ENCODE measurements around the gene SWI5. TPM values are rescaled to one million over a fixed set of nuclear protein-coding genes. Genes with fewer than 3 reads are reported as not detected.

SWI5 gene
- total RNA-seq, 4 donors from 2014 or later, result 15.2 to 28.2 (median 17.5) TPM

- intact Hi-C loops (cut with DNase I), result no loop called here
Measured at GRCh38 chr9:128280084-128280622, 4.1 kb downstream of the SWI5 start.

DNA sequence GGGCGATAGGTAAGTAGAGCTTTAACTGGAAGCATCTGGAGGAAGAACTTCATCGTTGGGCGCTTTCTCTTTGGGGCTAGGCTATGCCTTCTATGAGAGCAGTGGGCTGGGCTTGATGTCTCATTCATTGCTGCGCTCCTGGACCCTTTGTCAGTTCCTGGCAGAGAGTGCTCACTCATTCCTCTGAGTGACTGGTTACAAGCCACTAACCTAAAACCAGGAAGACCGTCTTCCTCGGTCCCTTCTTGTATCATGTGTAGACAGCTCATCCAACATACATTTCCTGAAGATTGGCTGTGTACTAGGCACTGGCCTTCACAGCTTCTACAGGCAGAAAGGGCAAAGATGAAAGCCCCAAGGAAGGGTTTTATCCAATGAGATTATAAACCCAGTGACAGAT lies 6.4 kb downstream of the SWI5 start:
- WGBS, 2 donors, result 88 to 93% methylated on average over 6 of the region's 6 CpGs
- intact Hi-C loops (cut with DNase I), result no loop called here
- no peaks in the 10 kb centered on the region for H3K9me3 ChIP-seq
- no peak overlapping the region for H3K27ac ChIP-seq
- TF ChIP-seq POLR2A (IDR thresholded peaks at IDR 0.05), result no peak
- TF ChIP-seq, protein P1, sequence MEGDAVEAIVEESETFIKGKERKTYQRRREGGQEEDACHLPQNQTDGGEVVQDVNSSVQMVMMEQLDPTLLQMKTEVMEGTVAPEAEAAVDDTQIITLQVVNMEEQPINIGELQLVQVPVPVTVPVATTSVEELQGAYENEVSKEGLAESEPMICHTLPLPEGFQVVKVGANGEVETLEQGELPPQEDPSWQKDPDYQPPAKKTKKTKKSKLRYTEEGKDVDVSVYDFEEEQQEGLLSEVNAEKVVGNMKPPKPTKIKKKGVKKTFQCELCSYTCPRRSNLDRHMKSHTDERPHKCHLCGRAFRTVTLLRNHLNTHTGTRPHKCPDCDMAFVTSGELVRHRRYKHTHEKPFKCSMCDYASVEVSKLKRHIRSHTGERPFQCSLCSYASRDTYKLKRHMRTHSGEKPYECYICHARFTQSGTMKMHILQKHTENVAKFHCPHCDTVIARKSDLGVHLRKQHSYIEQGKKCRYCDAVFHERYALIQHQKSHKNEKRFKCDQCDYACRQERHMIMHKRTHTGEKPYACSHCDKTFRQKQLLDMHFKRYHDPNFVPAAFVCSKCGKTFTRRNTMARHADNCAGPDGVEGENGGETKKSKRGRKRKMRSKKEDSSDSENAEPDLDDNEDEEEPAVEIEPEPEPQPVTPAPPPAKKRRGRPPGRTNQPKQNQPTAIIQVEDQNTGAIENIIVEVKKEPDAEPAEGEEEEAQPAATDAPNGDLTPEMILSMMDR (IDR thresholded peaks at IDR 0.05), result no peak
- H3K27me3 ChIP-seq, result no peaks in the 10 kb centered on the region
- H3K4me1 ChIP-seq, result peaks cover 0 to 3% (median under 1%) of the 10 kb centered on the region in 3 donors
- no peak for DNase-seq
- peaks cover 4 to 34% (median 5%) of the 10 kb centered on the region in 3 donors for H3K36me3 ChIP-seq
- no peak overlapping the region for H3K4me3 ChIP-seq

More at GRCh38 chr9:128280084-128280622, 4.1 kb downstream of the SWI5 start:
- Histone ChIP-seq H3K27me3 (no peaks in the 10 kb centered on the region), H3K36me3 (peaks cover 0 to 13% (median 0%) of the 10 kb centered on the region in 3 donors), H3K4me3 (no peak overlapping the region), H3K9me3 (no peaks in the 10 kb centered on the region), H3K27ac (no peak overlapping the region), H3K4me1 (peaks cover 8 to 17% (median 11%) of the 10 kb centered on the region in 3 donors)
- no peak for DNase-seq
- no peak for TF ChIP-seq POLR2A (IDR thresholded peaks at IDR 0.05)
- TF ChIP-seq, protein P1 (IDR thresholded peaks at IDR 0.05), result no peak
- WGBS, 2 donors, result 82 to 89% methylated on average over 3 to 5 of the region's 5 CpGs

DNA sequence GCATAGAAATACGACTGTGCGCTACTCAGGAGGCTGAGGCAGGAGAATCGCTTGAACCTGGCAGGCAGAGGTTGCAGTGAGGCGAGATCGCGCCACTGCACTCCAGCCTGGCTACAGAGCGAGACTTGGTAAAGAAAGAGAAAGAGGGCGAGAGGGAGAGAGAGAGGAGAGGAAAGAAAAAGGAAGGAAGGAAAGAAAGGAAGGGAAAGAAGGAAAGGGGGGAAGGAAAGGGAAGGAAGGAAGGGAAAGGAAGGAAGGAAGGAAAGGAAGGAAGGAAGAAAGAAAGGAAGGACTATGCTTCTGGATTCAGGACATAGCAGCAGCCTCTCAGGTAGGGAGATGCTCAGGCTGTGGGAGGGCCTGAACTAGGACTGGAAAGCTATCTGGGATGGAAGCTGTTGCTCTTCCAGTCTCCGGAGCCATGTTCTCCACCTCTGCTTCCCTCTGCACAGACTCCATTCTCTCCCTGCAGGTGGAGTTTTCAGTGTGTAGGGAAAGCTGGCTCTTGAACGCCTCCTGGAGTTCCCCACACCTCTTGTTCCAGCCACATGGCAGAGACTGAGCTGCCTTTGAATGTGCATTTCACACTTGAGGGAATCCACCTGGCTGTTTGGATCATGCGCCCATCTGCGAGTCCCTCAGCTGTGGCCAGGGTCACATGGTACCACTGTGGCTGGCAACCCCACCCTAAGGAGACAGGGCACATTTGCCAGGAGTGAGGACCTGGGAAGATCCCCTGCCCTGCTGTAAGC lies 9.1 kb downstream of the SWI5 start:
- Histone ChIP-seq H3K9me3 (no peaks in the 10 kb centered on the region), H3K4me3 (no peak overlapping the region), H3K27ac (no peak overlapping the region), H3K4me1 (no peaks in the 10 kb centered on the region), H3K27me3 (no peaks in the 10 kb centered on the region), H3K36me3 (peaks cover 4 to 48% (median 14%) of the 10 kb centered on the region in 3 donors)
- TF ChIP-seq, protein P1 (IDR thresholded peaks at IDR 0.05), result no peak
- no peak for TF ChIP-seq POLR2A (IDR thresholded peaks at IDR 0.05)
- no peak for DNase-seq
- 92 to 94% methylated on average over 10 to 12 of the region's 12 CpGs for WGBS, 2 donors
- intact Hi-C loops (cut with DNase I), result no loop called here

DNA sequence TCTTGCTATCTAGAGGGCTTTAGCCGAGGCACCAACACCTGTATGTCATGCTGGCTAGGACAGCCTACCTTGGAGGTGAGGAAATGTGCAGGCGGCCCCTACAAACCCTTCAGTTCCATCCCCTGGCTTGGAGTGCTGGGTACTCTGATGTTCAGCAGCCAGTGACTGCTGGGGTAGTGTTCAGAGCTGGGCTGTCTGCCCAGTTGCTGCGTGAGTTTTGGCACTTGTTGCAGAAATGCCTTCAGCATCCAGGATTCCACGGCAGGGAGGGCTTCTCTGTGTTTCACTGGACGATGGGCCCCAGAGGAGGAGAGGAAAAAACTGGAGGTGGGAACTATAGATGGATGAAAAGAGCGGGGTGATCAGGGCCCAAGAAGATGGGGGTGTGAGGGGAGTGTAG lies 10.4 kb downstream of the SWI5 start:
- no peak overlapping the region for H3K27ac ChIP-seq
- TF ChIP-seq, protein P1 (IDR thresholded peaks at IDR 0.05), result no peak
- no peak for TF ChIP-seq POLR2A (IDR thresholded peaks at IDR 0.05)
- no peaks in the 10 kb centered on the region for H3K4me1 ChIP-seq
- no peak overlapping the region for H3K4me3 ChIP-seq
- intact Hi-C loops (cut with DNase I), result no loop called here
- WGBS, 2 donors, result 69 to 80% methylated on average over 4 to 5 of the region's 6 CpGs
- H3K36me3 ChIP-seq, result peaks cover 4 to 49% (median 14%) of the 10 kb centered on the region in 3 donors
- no peaks in the 10 kb centered on the region for H3K9me3 ChIP-seq
- no peaks in the 10 kb centered on the region for H3K27me3 ChIP-seq
- DNase-seq, result no peak

GRCh38 chr9:128288273-128289004 lies 12.4 kb downstream of the SWI5 start:
- Histone ChIP-seq H3K4me1 (no peaks in the 10 kb centered on the region), H3K27me3 (no peaks in the 10 kb centered on the region), H3K9me3 (no peaks in the 10 kb centered on the region), H3K36me3 (peaks cover 4 to 49% (median 14%) of the 10 kb centered on the region in 3 donors), H3K4me3 (no peak overlapping the region), H3K27ac (no peak overlapping the region)
- TF ChIP-seq POLR2A (IDR thresholded peaks at IDR 0.05), result no peak
- TF ChIP-seq, protein P1 (IDR thresholded peaks at IDR 0.05), result no peak
- no peak for DNase-seq
- WGBS, 2 donors, result 82 to 87% methylated on average over 10 to 11 of the region's 11 CpGs
- intact Hi-C loops (cut with DNase I), result no loop called here
